ENCODE measurements around the gene FAS.

FAS gene

GRCh38 chr10:88974012-88974411, 16.6 kb upstream of the FAS start:
- no peak for DNase-seq

GRCh38 chr10:88974446-88975376, 15.9 kb upstream of the FAS start:
- no peak for DNase-seq

GRCh38 chr10:88975377-88975720, 15.2 kb upstream of the FAS start:
- no peak for DNase-seq

- DNase-seq, result no peak
Observed at GRCh38 chr10:88978463-88978862, 12.1 kb upstream of the FAS start.

GRCh38 chr10:88979153-88979562, 11.4 kb upstream of the FAS start:
- DNase-seq, result no peak

GRCh38 chr10:88979603-88980002, 11.0 kb upstream of the FAS start:
- no peak for DNase-seq

- DNase-seq, result no peak
Observed at GRCh38 chr10:88980247-88980646, 10.4 kb upstream of the FAS start.

- no peak for DNase-seq
Observed at GRCh38 chr10:88980800-88981199, 9.8 kb upstream of the FAS start.

- no peak for DNase-seq
Observed at GRCh38 chr10:88981435-88981834, 9.2 kb upstream of the FAS start.

GRCh38 chr10:88982366-88982765, 8.2 kb upstream of the FAS start:
- DNase-seq, result no peak

GRCh38 chr10:88983206-88983605, 7.4 kb upstream of the FAS start:
- no peak for DNase-seq

- no peak for DNase-seq
Observed at GRCh38 chr10:88983939-88984338, 6.7 kb upstream of the FAS start.

GRCh38 chr10:88984525-88984924, 6.1 kb upstream of the FAS start:
- no peak for DNase-seq

GRCh38 chr10:88986549-88987242, 3.9 kb upstream of the FAS start:
- DNase-seq, result no peak

- no peak for DNase-seq
Observed at GRCh38 chr10:88987243-88987725, 3.3 kb upstream of the FAS start.

- no peak for DNase-seq
Observed at GRCh38 chr10:88987840-88988239, 2.8 kb upstream of the FAS start.

- no peak for DNase-seq
Observed at GRCh38 chr10:88989423-88989822, 1.2 kb upstream of the FAS start.

- no peak for DNase-seq
Observed at GRCh38 chr10:88989824-88990383, 694 bp upstream of the FAS start.

GRCh38 chr10:88991161-88991898, 732 bp downstream of the FAS start:
- peak; percentile 50 for DNase-seq

- DNase-seq, result no peak
Observed at GRCh38 chr10:88991899-88992320, 1.3 kb downstream of the FAS start.

GRCh38 chr10:88992921-88993524, 2.4 kb downstream of the FAS start:
- DNase-seq, result no peak

GRCh38 chr10:88994019-88994418, 3.4 kb downstream of the FAS start:
- no peak for DNase-seq

Measured in activated effector memory CD4-positive, alpha-beta T cell treated with Interleukin-2 at 50 U/mL for 16 hours (primary cell).